GM23338 (cell line): ENCODE results near the gene FMN1. TPM values are rescaled to one million over a fixed set of nuclear protein-coding genes. Genes with fewer than 3 reads are reported as not detected.

Source experiments
- ATAC-seq: fragments of 200-7000 bp; cut with Tn5 transposase; 3 replicates; pipeline ENCODE4 v1.9.1; 2020
- DNase-seq: peaks from one replicate; pipeline ENCODE4 v3.0.0-alpha.2; 2015; ENCODE audit warnings: low spot score
- H2AFZ ChIP-seq: fragments of 200-600 bp; sonication (generic); 2 replicates; pipeline ENCODE4 v1.8.0; 2016; ENCODE audit warnings: antibody characterized with exemption, mild to moderate bottlenecking, moderate library complexity
- H3F3A ChIP-seq: fragments of 200-600 bp; sonication (generic); replicated peaks from 2 replicates; pipeline ENCODE4 v1.8.0; 2017; ENCODE audit warnings: antibody characterized with exemption, mixed run types, low read depth
- H3K27ac ChIP-seq: fragments of 200-600 bp; sonication (generic); 2 replicates; pipeline ENCODE4 v1.6.1; 2016; ENCODE audit warnings: low read depth
- H3K27me3 ChIP-seq: fragments of 200-600 bp; sonication (generic); 2 replicates; pipeline ENCODE4 v1.8.0; 2016; ENCODE audit warnings: mild to moderate bottlenecking, mixed run types, moderate library complexity; ENCODE audit not compliant: insufficient read depth
- H3K36me3 ChIP-seq: fragments of 200-600 bp; sonication (generic); 2 replicates; pipeline ENCODE4 v1.8.0; 2016; ENCODE audit warnings: mild to moderate bottlenecking; ENCODE audit not compliant: insufficient read depth
- H3K4me1 ChIP-seq: fragments of 200-600 bp; sonication (generic); 2 replicates; pipeline ENCODE4 v1.8.0; 2016; ENCODE audit warnings: mild to moderate bottlenecking, moderate library complexity; ENCODE audit not compliant: insufficient read depth
- H3K4me2 ChIP-seq: fragments of 200-600 bp; sonication (generic); 2 replicates; pipeline ENCODE4 v1.7.1; 2017; ENCODE audit warnings: mixed run types
- H3K4me3 ChIP-seq: fragments of 200-600 bp; sonication (generic); 2 replicates; pipeline ENCODE4 v1.6.1; 2016; ENCODE audit warnings: mixed run types
- H3K79me2 ChIP-seq: fragments of 200-600 bp; sonication (generic); replicated peaks from 2 replicates; pipeline ENCODE4 v1.8.0; 2017; ENCODE audit warnings: mild to moderate bottlenecking; ENCODE audit not compliant: insufficient read depth
- H3K9me2 ChIP-seq: fragments of 200-600 bp; sonication (generic); 2 replicates; pipeline ENCODE4 v1.8.0; 2017; ENCODE audit not compliant: insufficient read depth
- H4K20me1 ChIP-seq: fragments of 200-600 bp; sonication (generic); replicated peaks from 2 replicates; pipeline ENCODE4 v1.8.0; 2017; ENCODE audit warnings: mild to moderate bottlenecking; ENCODE audit not compliant: insufficient read depth
- H3K27ac Mint-ChIP-seq: 2 replicates; pipeline ENCODE4 v1.8.0; 2020; ENCODE audit warnings: inconsistent platforms, mild to moderate bottlenecking, moderate library complexity, mixed read lengths
- H3K27me3 Mint-ChIP-seq: 3 replicates; pipeline ENCODE4 v1.8.0; 2022; ENCODE audit warnings: low read depth, mild to moderate bottlenecking, moderate library complexity, mixed read lengths, inconsistent platforms; ENCODE audit not compliant: insufficient read depth, poor library complexity
- H3K36me3 Mint-ChIP-seq: 3 replicates; pipeline ENCODE4 v1.8.0; 2021; ENCODE audit warnings: low read depth, mild to moderate bottlenecking, inconsistent platforms, moderate library complexity, mixed read lengths
- H3K4me1 Mint-ChIP-seq: 3 replicates; pipeline ENCODE4 v1.8.0; 2020; ENCODE audit warnings: mild to moderate bottlenecking, inconsistent platforms, mixed read lengths
- H3K4me3 Mint-ChIP-seq: 3 replicates; pipeline ENCODE4 v1.8.0; 2021; ENCODE audit warnings: moderate library complexity, mild to moderate bottlenecking, inconsistent platforms, mixed read lengths
- H3K9me3 Mint-ChIP-seq: 3 replicates; pipeline ENCODE4 v1.8.0; 2020; ENCODE audit warnings: moderate library complexity, mild to moderate bottlenecking, inconsistent platforms, mixed read lengths
- CREB1 ChIP-seq: fragments of 250-450 bp; sonication (Bioruptor Pico); IDR thresholded peaks from 2 replicates; pipeline ENCODE4 v1.5.0; 2020; ENCODE audit warnings: low read depth, mild to moderate bottlenecking, moderate library complexity
- EZH2phosphoT487 ChIP-seq: fragments of 200-600 bp; sonication (generic); IDR thresholded peaks from one replicate; pipeline ENCODE4 v1.8.1; 2018; ENCODE audit warnings: antibody characterized with exemption; ENCODE audit not compliant: unreplicated experiment
- JUNB ChIP-seq: IDR thresholded peaks from one replicate; pipeline ENCODE4 v1.6.1; 2016; ENCODE audit warnings: antibody characterized with exemption; ENCODE audit not compliant: unreplicated experiment
- NANOG ChIP-seq: IDR thresholded peaks from 2 replicates; pipeline ENCODE4 v1.6.1; 2016; ENCODE audit warnings: antibody characterized with exemption, borderline replicate concordance
- STAT1 ChIP-seq: IDR thresholded peaks from one replicate; pipeline ENCODE4 v1.6.1; 2016; ENCODE audit warnings: antibody characterized with exemption; ENCODE audit not compliant: unreplicated experiment
- ZNF114 ChIP-seq: fragments of 250-450 bp; sonication (Bioruptor Pico); IDR thresholded peaks from 2 replicates; pipeline ENCODE4 v1.5.0; 2020; ENCODE audit warnings: mild to moderate bottlenecking, moderate library complexity
- ZNF331 ChIP-seq: fragments of 250-450 bp; sonication (Bioruptor Pico); IDR thresholded peaks from 2 replicates; pipeline ENCODE4 v1.5.0; 2020; ENCODE audit warnings: low read depth, mild to moderate bottlenecking, moderate library complexity
- polyA plus RNA-seq: library from polyadenylated mRNA; unstranded; fragments of >200 nt; fragmentation: Nextera tagmentation; extraction: Ambion mirVana; gene quantifications from 2 replicates; pipeline ENCODE4 v1.2.1, GENCODE V29; 2016
- total RNA-seq: library from RNA; depleted of rRNA; stranded (reverse); fragments of >200 nt; shearing (Covaris generic); gene quantifications from 2 replicates; pipeline ENCODE4 v1.2.3, GENCODE V29; 2014
- TF ChIP-seq, protein P1 (sequence below): IDR thresholded peaks from one replicate; pipeline ENCODE4 v1.6.1; 2018; ENCODE audit warnings: antibody characterized with exemption; ENCODE audit not compliant: unreplicated experiment
- TF ChIP-seq, protein P2 (sequence below), 2 experiments: fragments of 200-600 bp in 1 of 2; sonication (generic) in 1 of 2; conservative IDR thresholded peaks; 2 replicates each; pipeline versions ENCODE4 v1.5.1 to v1.6.1; 2016 to 2017; ENCODE audit warnings: antibody characterized with exemption in 2 of 2, low read depth in 2 of 2, mild to moderate bottlenecking in 2 of 2, moderate library complexity in 1 of 2
- TF ChIP-seq, protein P3 (sequence below): IDR thresholded peaks from 2 replicates; pipeline ENCODE4 v1.6.1; 2016; ENCODE audit warnings: antibody characterized with exemption

Gene FMN1
- total and polyA plus RNA-seq, 2 experiments from 2014 or later = 1.2 to 1.6 TPM

DNA sequence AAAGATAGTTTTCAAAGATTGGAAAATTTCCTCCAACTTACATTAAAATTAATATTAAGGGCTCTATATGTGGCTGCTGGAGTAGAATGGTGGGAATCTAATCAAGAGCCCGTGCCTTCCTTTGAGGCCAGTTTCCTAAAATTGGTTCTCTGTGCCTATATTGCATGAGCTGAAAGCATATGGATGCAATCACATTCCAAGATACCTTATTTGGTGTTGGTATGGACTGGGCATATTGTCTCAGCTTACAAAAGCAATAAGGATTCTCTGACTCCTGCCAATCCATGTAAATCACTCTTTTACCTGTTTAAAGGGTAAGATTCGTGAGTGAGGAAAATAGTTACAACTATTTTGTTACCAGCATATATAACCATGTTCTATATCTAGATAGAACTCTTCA, 365.1 kb downstream of the FMN1 start:
- Mint-ChIP-seq H3K27me3 (peaks cover 4% of the 10 kb centered on the region), H3K9me3 (no peaks in the 10 kb centered on the region), H3K4me1 (peaks cover 6% of the 10 kb centered on the region), H3K4me3 (no peak overlapping the region), H3K36me3 (no peaks in the 10 kb centered on the region), H3K27ac (no peak overlapping the region)
- Histone ChIP-seq H4K20me1 (no peaks in the 10 kb centered on the region), H3K27me3 (no peaks in the 10 kb centered on the region), H3K4me1 (no peaks in the 10 kb centered on the region), H3F3A (no peaks in the 10 kb centered on the region), H3K4me3 (no peak overlapping the region), H3K79me2 (no peaks in the 10 kb centered on the region), H3K4me2 (no peak overlapping the region), H3K36me3 (no peaks in the 10 kb centered on the region), H3K9me2 (peaks cover 8% of the 10 kb centered on the region), H2AFZ (no peak overlapping the region), H3K27ac (no peak overlapping the region)
- TF ChIP-seq, protein P1, sequence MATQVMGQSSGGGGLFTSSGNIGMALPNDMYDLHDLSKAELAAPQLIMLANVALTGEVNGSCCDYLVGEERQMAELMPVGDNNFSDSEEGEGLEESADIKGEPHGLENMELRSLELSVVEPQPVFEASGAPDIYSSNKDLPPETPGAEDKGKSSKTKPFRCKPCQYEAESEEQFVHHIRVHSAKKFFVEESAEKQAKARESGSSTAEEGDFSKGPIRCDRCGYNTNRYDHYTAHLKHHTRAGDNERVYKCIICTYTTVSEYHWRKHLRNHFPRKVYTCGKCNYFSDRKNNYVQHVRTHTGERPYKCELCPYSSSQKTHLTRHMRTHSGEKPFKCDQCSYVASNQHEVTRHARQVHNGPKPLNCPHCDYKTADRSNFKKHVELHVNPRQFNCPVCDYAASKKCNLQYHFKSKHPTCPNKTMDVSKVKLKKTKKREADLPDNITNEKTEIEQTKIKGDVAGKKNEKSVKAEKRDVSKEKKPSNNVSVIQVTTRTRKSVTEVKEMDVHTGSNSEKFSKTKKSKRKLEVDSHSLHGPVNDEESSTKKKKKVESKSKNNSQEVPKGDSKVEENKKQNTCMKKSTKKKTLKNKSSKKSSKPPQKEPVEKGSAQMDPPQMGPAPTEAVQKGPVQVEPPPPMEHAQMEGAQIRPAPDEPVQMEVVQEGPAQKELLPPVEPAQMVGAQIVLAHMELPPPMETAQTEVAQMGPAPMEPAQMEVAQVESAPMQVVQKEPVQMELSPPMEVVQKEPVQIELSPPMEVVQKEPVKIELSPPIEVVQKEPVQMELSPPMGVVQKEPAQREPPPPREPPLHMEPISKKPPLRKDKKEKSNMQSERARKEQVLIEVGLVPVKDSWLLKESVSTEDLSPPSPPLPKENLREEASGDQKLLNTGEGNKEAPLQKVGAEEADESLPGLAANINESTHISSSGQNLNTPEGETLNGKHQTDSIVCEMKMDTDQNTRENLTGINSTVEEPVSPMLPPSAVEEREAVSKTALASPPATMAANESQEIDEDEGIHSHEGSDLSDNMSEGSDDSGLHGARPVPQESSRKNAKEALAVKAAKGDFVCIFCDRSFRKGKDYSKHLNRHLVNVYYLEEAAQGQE = no peak
- TF ChIP-seq, protein P2, sequence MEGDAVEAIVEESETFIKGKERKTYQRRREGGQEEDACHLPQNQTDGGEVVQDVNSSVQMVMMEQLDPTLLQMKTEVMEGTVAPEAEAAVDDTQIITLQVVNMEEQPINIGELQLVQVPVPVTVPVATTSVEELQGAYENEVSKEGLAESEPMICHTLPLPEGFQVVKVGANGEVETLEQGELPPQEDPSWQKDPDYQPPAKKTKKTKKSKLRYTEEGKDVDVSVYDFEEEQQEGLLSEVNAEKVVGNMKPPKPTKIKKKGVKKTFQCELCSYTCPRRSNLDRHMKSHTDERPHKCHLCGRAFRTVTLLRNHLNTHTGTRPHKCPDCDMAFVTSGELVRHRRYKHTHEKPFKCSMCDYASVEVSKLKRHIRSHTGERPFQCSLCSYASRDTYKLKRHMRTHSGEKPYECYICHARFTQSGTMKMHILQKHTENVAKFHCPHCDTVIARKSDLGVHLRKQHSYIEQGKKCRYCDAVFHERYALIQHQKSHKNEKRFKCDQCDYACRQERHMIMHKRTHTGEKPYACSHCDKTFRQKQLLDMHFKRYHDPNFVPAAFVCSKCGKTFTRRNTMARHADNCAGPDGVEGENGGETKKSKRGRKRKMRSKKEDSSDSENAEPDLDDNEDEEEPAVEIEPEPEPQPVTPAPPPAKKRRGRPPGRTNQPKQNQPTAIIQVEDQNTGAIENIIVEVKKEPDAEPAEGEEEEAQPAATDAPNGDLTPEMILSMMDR (conservative IDR thresholded peaks at IDR 0.05; ENCODE audit: low read depth in 2 of 2) = no peak
- TF ChIP-seq EZH2phosphoT487 (no peak), CREB1 (CRISPR knock-in tag) (no peak)
- DNase-seq (no peak), ATAC-seq (no peak)

DNA sequence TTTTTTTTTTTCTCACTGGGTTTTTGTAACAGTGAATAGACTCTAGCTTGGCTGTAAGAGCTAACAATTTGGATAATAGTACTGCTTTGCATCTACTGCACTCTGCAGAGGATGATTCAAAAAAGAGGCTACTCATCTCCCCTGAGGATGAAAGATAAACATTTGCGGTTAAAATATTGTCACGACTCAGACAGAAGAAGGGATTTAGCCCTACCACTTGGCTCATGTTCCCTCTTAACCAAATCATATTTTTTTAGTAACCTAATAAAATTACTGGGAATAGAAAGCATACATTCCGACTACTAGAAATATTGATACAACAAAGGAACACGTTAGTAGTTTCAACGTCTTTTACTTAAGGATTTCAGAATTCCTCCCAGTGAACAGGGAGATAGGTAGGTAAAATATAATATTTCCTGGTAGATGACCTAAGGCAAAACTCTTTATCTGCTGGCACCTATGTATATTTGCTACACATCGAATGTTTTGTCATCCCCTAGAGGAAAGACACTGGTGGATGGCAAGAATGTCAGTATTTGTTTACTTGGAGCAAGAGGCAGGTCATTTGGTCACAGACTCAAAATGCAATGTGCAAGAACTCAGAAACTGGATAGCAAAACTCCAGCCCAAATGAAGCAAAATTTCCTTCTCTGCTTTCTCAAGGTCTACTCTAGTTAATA, 365.9 kb downstream of the FMN1 start:
- DNase-seq (no peak), ATAC-seq (no peak)
- H3K4me3 Mint-ChIP-seq = no peak overlapping the region
- H3K27me3 Mint-ChIP-seq = peaks cover 2% of the 10 kb centered on the region
- peaks cover 8% of the 10 kb centered on the region for H3K9me2 ChIP-seq
- H3K36me3 ChIP-seq = no peaks in the 10 kb centered on the region
- no peak overlapping the region for H3K27ac ChIP-seq
- no peaks in the 10 kb centered on the region for H3K4me1 ChIP-seq
- no peaks in the 10 kb centered on the region for H3K9me3 Mint-ChIP-seq
- peaks cover 3% of the 10 kb centered on the region; the same call in 2 of the 3 replicates for H3K4me1 Mint-ChIP-seq
- no peak overlapping the region for H2AFZ ChIP-seq
- TF ChIP-seq JUNB (no peak), ZNF331 (no peak), ZNF114 (no peak), NANOG (no peak), STAT1 (no peak)
- TF ChIP-seq, protein P1 = no peak
- TF ChIP-seq, protein P2 (conservative IDR thresholded peaks at IDR 0.05; ENCODE audit: low read depth in 2 of 2) = no peak
- TF ChIP-seq, protein P3, sequence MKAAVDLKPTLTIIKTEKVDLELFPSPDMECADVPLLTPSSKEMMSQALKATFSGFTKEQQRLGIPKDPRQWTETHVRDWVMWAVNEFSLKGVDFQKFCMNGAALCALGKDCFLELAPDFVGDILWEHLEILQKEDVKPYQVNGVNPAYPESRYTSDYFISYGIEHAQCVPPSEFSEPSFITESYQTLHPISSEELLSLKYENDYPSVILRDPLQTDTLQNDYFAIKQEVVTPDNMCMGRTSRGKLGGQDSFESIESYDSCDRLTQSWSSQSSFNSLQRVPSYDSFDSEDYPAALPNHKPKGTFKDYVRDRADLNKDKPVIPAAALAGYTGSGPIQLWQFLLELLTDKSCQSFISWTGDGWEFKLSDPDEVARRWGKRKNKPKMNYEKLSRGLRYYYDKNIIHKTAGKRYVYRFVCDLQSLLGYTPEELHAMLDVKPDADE = no peak
- no peaks in the 10 kb centered on the region for H4K20me1 ChIP-seq
- no peaks in the 10 kb centered on the region for H3K27me3 ChIP-seq
- H3F3A ChIP-seq = no peaks in the 10 kb centered on the region
- H3K27ac Mint-ChIP-seq = no peak overlapping the region
- H3K4me2 ChIP-seq = no peak overlapping the region
- no peak overlapping the region for H3K4me3 ChIP-seq
- no peaks in the 10 kb centered on the region for H3K36me3 Mint-ChIP-seq
- H3K79me2 ChIP-seq = no peaks in the 10 kb centered on the region
